ENCODE measurements around the gene TIMP2. TPM values are rescaled to one million over a fixed set of nuclear protein-coding genes. Genes with fewer than 3 reads are reported as not detected.

Gene TIMP2
- total and polyA plus RNA-seq, 2 of the 13 experiments (the other 11 are each of a cell fraction or from before 2014, with no cell fraction given) = 3.8 to 8.5 TPM

DNA sequence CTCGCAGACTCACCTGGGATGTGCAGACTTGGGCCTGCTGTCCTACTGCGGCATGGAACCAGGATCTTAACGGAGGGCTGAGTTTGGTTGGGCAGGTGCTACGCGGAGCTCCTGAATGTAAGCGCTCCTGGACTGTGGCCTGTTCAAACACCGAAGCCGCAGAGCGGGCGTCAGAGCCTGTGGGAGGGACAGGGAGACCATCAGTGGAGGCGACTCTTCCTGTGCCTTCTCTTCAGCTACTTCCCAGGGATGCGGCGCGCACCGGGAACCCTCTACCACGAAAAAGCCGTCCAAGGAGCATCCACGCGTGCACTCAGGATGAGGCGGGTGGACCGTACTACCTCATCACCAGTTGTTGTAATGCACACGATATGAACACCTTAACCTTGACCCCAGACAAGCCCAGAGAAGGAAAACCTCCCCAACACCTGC lies 86.6 kb downstream of the TIMP2 start (continued):
- TF ChIP-seq, protein P1, sequence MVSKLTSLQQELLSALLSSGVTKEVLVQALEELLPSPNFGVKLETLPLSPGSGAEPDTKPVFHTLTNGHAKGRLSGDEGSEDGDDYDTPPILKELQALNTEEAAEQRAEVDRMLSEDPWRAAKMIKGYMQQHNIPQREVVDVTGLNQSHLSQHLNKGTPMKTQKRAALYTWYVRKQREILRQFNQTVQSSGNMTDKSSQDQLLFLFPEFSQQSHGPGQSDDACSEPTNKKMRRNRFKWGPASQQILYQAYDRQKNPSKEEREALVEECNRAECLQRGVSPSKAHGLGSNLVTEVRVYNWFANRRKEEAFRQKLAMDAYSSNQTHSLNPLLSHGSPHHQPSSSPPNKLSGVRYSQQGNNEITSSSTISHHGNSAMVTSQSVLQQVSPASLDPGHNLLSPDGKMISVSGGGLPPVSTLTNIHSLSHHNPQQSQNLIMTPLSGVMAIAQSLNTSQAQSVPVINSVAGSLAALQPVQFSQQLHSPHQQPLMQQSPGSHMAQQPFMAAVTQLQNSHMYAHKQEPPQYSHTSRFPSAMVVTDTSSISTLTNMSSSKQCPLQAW (CRISPR knock-in tag; IDR thresholded peaks at IDR 0.05) = peak; percentile 30; the same call in 1 of the 2 replicates
- TF ChIP-seq, protein P2, sequence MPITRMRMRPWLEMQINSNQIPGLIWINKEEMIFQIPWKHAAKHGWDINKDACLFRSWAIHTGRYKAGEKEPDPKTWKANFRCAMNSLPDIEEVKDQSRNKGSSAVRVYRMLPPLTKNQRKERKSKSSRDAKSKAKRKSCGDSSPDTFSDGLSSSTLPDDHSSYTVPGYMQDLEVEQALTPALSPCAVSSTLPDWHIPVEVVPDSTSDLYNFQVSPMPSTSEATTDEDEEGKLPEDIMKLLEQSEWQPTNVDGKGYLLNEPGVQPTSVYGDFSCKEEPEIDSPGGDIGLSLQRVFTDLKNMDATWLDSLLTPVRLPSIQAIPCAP (CRISPR knock-in tag; IDR thresholded peaks at IDR 0.05; ENCODE audit: low read depth) = no peak
- TF ChIP-seq ZNF678 (CRISPR knock-in tag; IDR thresholded peaks at IDR 0.05) (no peak), RARA (CRISPR knock-in tag; IDR thresholded peaks at IDR 0.05) (peak; percentile 5; the same call in 1 of the 2 replicates), RARG (CRISPR knock-in tag; IDR thresholded peaks at IDR 0.05; ENCODE audit: low read depth) (no peak), ZNF660 (CRISPR knock-in tag; IDR thresholded peaks at IDR 0.05; ENCODE audit: borderline replicate concordance, low read depth) (no peak), ZSCAN22 (CRISPR knock-in tag; IDR thresholded peaks at IDR 0.05) (no peak), ZMAT3 (CRISPR knock-in tag; conservative IDR thresholded peaks at IDR 0.05) (0 out of 2 replicates have a peak, but pooled peaks have one; percentile 55), SP4 (CRISPR knock-in tag; IDR thresholded peaks at IDR 0.05) (no peak), PAX8 (CRISPR knock-in tag; IDR thresholded peaks at IDR 0.05; ENCODE audit: borderline replicate concordance) (no peak), KLF16 (CRISPR knock-in tag; IDR thresholded peaks at IDR 0.05) (no peak), ZFY (CRISPR knock-in tag; IDR thresholded peaks at IDR 0.05) (peak; percentile 66; the same call in 1 of the 2 replicates)
- TF ChIP-seq, protein P3, sequence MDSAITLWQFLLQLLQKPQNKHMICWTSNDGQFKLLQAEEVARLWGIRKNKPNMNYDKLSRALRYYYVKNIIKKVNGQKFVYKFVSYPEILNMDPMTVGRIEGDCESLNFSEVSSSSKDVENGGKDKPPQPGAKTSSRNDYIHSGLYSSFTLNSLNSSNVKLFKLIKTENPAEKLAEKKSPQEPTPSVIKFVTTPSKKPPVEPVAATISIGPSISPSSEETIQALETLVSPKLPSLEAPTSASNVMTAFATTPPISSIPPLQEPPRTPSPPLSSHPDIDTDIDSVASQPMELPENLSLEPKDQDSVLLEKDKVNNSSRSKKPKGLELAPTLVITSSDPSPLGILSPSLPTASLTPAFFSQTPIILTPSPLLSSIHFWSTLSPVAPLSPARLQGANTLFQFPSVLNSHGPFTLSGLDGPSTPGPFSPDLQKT (CRISPR knock-in tag; IDR thresholded peaks at IDR 0.05; ENCODE audit: borderline replicate concordance) = no peak
- TF ChIP-seq, protein P4, sequence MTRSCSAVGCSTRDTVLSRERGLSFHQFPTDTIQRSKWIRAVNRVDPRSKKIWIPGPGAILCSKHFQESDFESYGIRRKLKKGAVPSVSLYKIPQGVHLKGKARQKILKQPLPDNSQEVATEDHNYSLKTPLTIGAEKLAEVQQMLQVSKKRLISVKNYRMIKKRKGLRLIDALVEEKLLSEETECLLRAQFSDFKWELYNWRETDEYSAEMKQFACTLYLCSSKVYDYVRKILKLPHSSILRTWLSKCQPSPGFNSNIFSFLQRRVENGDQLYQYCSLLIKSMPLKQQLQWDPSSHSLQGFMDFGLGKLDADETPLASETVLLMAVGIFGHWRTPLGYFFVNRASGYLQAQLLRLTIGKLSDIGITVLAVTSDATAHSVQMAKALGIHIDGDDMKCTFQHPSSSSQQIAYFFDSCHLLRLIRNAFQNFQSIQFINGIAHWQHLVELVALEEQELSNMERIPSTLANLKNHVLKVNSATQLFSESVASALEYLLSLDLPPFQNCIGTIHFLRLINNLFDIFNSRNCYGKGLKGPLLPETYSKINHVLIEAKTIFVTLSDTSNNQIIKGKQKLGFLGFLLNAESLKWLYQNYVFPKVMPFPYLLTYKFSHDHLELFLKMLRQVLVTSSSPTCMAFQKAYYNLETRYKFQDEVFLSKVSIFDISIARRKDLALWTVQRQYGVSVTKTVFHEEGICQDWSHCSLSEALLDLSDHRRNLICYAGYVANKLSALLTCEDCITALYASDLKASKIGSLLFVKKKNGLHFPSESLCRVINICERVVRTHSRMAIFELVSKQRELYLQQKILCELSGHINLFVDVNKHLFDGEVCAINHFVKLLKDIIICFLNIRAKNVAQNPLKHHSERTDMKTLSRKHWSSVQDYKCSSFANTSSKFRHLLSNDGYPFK (CRISPR knock-in tag; IDR thresholded peaks at IDR 0.05; ENCODE audit: borderline replicate concordance) = no peak
- TF ChIP-seq, protein P5, sequence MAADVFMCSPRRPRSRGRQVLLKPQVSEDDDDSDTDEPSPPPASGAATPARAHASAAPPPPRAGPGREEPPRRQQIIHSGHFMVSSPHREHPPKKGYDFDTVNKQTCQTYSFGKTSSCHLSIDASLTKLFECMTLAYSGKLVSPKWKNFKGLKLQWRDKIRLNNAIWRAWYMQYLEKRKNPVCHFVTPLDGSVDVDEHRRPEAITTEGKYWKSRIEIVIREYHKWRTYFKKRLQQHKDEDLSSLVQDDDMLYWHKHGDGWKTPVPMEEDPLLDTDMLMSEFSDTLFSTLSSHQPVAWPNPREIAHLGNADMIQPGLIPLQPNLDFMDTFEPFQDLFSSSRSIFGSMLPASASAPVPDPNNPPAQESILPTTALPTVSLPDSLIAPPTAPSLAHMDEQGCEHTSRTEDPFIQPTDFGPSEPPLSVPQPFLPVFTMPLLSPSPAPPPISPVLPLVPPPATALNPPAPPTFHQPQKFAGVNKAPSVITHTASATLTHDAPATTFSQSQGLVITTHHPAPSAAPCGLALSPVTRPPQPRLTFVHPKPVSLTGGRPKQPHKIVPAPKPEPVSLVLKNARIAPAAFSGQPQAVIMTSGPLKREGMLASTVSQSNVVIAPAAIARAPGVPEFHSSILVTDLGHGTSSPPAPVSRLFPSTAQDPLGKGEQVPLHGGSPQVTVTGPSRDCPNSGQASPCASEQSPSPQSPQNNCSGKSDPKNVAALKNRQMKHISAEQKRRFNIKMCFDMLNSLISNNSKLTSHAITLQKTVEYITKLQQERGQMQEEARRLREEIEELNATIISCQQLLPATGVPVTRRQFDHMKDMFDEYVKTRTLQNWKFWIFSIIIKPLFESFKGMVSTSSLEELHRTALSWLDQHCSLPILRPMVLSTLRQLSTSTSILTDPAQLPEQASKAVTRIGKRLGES (CRISPR knock-in tag; IDR thresholded peaks at IDR 0.05; ENCODE audit: borderline replicate concordance) = no peak
- TF ChIP-seq, protein P6, sequence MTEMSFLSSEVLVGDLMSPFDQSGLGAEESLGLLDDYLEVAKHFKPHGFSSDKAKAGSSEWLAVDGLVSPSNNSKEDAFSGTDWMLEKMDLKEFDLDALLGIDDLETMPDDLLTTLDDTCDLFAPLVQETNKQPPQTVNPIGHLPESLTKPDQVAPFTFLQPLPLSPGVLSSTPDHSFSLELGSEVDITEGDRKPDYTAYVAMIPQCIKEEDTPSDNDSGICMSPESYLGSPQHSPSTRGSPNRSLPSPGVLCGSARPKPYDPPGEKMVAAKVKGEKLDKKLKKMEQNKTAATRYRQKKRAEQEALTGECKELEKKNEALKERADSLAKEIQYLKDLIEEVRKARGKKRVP (CRISPR knock-in tag; IDR thresholded peaks at IDR 0.05) = no peak
- TF ChIP-seq, protein P7, sequence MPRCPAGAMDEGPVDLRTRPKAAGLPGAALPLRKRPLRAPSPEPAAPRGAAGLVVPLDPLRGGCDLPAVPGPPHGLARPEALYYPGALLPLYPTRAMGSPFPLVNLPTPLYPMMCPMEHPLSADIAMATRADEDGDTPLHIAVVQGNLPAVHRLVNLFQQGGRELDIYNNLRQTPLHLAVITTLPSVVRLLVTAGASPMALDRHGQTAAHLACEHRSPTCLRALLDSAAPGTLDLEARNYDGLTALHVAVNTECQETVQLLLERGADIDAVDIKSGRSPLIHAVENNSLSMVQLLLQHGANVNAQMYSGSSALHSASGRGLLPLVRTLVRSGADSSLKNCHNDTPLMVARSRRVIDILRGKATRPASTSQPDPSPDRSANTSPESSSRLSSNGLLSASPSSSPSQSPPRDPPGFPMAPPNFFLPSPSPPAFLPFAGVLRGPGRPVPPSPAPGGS (CRISPR knock-in tag; IDR thresholded peaks at IDR 0.05) = no peak
